ENCODE data around the gene BMP4. TPM values are rescaled to one million over a fixed set of nuclear protein-coding genes. Genes with fewer than 3 reads are reported as not detected.
"Not testable (repeated sequence)": the region's sequence is repeated elsewhere in the genome, so short reads cannot be mapped to it uniquely, and the experiment has no call there.

The BMP4 gene
- total RNA-seq, 1 donor from 2014 or later: 36.4 TPM

- Mint-ChIP-seq H3K27ac (peak overlapping the region; percentile 84), H3K9me3 (no peaks in the 10 kb centered on the region), H3K36me3 (no peaks in the 10 kb centered on the region), H3K4me1 (ENCODE audit: unreplicated experiment) (peaks cover 27% of the 10 kb centered on the region), H3K27me3 (peaks cover 30% of the 10 kb centered on the region), H3K4me3 (peak overlapping the region; percentile 54)
- DNase-seq (ENCODE audit: extremely low spot score, unreplicated experiment): no peak
- no peak for TF ChIP-seq CTCF (conservative IDR thresholded peaks at IDR 0.05)
These were observed 42.5 kb upstream of the BMP4 start for GRCh38 chr14:53999061-53999488.

GRCh38 chr14:53996041-53996440 lies 39.4 kb upstream of the BMP4 start:
- no peak for DNase-seq (ENCODE audit: extremely low spot score, unreplicated experiment)
- H3K27me3 Mint-ChIP-seq: peaks cover 29% of the 10 kb centered on the region
- no peaks in the 10 kb centered on the region for H3K9me3 Mint-ChIP-seq
- no peaks in the 10 kb centered on the region for H3K36me3 Mint-ChIP-seq
- H3K4me1 Mint-ChIP-seq (ENCODE audit: unreplicated experiment): peaks cover 11% of the 10 kb centered on the region
- no peak overlapping the region for H3K4me3 Mint-ChIP-seq
- H3K27ac Mint-ChIP-seq: no peak overlapping the region
- TF ChIP-seq CTCF (conservative IDR thresholded peaks at IDR 0.05): no peak

- H3K4me3 Mint-ChIP-seq: no peak overlapping the region
- H3K27ac Mint-ChIP-seq: no peak overlapping the region
- peaks cover 20% of the 10 kb centered on the region for H3K27me3 Mint-ChIP-seq
- DNase-seq (ENCODE audit: extremely low spot score, unreplicated experiment): no peak
- H3K4me1 Mint-ChIP-seq (ENCODE audit: unreplicated experiment): peaks cover 6% of the 10 kb centered on the region
- no peak for TF ChIP-seq CTCF (conservative IDR thresholded peaks at IDR 0.05)
- no peaks in the 10 kb centered on the region for H3K36me3 Mint-ChIP-seq
- no peaks in the 10 kb centered on the region for H3K9me3 Mint-ChIP-seq
These were observed 37.4 kb upstream of the BMP4 start for GRCh38 chr14:53993920-53994607.

- H3K27ac Mint-ChIP-seq: no peak overlapping the region
- peaks cover 8% of the 10 kb centered on the region for H3K9me3 Mint-ChIP-seq
- no peak overlapping the region for H3K4me3 Mint-ChIP-seq
- DNase-seq (ENCODE audit: extremely low spot score, unreplicated experiment): no peak
- H3K27me3 Mint-ChIP-seq: peaks cover 16% of the 10 kb centered on the region
- H3K4me1 Mint-ChIP-seq (ENCODE audit: unreplicated experiment): no peaks in the 10 kb centered on the region
- TF ChIP-seq CTCF (conservative IDR thresholded peaks at IDR 0.05): no peak
- peaks cover 3% of the 10 kb centered on the region for H3K36me3 Mint-ChIP-seq
These were observed 34.4 kb upstream of the BMP4 start for GRCh38 chr14:53990978-53991377.

GRCh38 chr14:53986718-53987117 lies 30.1 kb upstream of the BMP4 start:
- peaks cover 16% of the 10 kb centered on the region for H3K9me3 Mint-ChIP-seq
- H3K27ac Mint-ChIP-seq; H3K4me1 Mint-ChIP-seq (ENCODE audit: unreplicated experiment); DNase-seq (ENCODE audit: extremely low spot score, unreplicated experiment); H3K4me3 Mint-ChIP-seq; H3K36me3 Mint-ChIP-seq; H3K27me3 Mint-ChIP-seq: not testable (repeated sequence)

- not testable (repeated sequence) for H3K4me1 Mint-ChIP-seq (ENCODE audit: unreplicated experiment); DNase-seq (ENCODE audit: extremely low spot score, unreplicated experiment); H3K27me3 Mint-ChIP-seq; H3K27ac Mint-ChIP-seq; H3K4me3 Mint-ChIP-seq; H3K36me3 Mint-ChIP-seq
- H3K9me3 Mint-ChIP-seq: peaks cover 16% of the 10 kb centered on the region
These were observed 28.3 kb upstream of the BMP4 start for GRCh38 chr14:53984958-53985357.

Data from type B pancreatic cell (in vitro differentiated cells).